ENCODE results near the gene USP7. TPM values are rescaled to one million over a fixed set of nuclear protein-coding genes. Genes with fewer than 3 reads are reported as not detected.
A peak's percentile ranks its signal among the peaks of the same experiment; 100 is the strongest.

The USP7 gene
- total RNA-seq, 4 donors from 2014 or later, result 62.5 to 109 (median 89.1) TPM

DNA sequence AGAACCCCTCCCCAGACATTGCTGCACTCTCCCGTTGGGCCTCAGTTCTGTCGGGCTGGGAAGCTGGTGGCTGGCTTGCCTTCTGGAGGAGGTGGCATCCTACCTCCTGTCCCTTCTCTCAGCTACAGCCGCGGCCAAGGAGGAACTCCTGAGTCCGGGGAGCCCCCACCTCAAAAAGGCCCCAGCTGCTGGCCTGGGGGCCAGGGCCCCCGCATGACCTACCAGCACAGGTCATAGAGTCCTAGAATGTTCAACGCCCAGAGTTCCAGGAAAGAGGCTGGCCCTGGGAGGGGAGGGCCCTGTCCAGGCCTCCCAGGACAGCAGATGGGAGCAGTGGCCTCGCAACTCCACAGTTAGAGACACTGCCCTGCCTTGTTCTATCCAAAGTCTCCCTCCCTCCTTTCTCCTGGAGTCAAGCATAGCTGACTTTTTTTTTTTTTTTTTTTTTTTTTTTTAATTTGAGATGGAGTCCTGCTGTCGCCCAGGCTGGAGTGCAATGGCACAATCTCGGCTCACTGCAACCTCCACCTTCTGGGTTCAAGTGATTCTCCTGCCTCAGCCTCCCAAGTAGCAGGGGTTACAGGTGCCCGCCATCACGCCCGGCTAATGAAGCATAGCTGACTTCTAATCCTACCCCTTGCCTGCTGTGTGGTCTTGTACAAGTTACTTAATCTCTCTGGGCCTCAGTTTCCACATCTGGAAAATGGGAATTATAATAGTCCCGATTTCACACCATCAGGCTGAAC, 102.0 kb downstream of the USP7 start:
- Histone ChIP-seq H3K4me3 (peak overlapping the region in 1 of 4 donors; percentile 13), H3K27ac (peak overlapping the region in 3 of 4 donors; percentile 43 to 65 (median 60)), H3K36me3 (peaks cover 11 to 33% (median 18%) of the 10 kb centered on the region in 3 donors), H3K4me1 (peaks cover 35 to 88% (median 72%) of the 10 kb centered on the region in 3 donors), H3K27me3 (no peaks in the 10 kb centered on the region), H3K9me3 (no peaks in the 10 kb centered on the region)
- WGBS, 2 donors, result 82 to 86% methylated on average over 7 to 8 of the region's 14 CpGs
- intact Hi-C loops (cut with DNase I), result no loop called here
- DNase-seq, result no peak
- TF ChIP-seq POLR2A (IDR thresholded peaks at IDR 0.05), result no peak
- TF ChIP-seq, protein P1, sequence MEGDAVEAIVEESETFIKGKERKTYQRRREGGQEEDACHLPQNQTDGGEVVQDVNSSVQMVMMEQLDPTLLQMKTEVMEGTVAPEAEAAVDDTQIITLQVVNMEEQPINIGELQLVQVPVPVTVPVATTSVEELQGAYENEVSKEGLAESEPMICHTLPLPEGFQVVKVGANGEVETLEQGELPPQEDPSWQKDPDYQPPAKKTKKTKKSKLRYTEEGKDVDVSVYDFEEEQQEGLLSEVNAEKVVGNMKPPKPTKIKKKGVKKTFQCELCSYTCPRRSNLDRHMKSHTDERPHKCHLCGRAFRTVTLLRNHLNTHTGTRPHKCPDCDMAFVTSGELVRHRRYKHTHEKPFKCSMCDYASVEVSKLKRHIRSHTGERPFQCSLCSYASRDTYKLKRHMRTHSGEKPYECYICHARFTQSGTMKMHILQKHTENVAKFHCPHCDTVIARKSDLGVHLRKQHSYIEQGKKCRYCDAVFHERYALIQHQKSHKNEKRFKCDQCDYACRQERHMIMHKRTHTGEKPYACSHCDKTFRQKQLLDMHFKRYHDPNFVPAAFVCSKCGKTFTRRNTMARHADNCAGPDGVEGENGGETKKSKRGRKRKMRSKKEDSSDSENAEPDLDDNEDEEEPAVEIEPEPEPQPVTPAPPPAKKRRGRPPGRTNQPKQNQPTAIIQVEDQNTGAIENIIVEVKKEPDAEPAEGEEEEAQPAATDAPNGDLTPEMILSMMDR (IDR thresholded peaks at IDR 0.05), result no peak

DNA sequence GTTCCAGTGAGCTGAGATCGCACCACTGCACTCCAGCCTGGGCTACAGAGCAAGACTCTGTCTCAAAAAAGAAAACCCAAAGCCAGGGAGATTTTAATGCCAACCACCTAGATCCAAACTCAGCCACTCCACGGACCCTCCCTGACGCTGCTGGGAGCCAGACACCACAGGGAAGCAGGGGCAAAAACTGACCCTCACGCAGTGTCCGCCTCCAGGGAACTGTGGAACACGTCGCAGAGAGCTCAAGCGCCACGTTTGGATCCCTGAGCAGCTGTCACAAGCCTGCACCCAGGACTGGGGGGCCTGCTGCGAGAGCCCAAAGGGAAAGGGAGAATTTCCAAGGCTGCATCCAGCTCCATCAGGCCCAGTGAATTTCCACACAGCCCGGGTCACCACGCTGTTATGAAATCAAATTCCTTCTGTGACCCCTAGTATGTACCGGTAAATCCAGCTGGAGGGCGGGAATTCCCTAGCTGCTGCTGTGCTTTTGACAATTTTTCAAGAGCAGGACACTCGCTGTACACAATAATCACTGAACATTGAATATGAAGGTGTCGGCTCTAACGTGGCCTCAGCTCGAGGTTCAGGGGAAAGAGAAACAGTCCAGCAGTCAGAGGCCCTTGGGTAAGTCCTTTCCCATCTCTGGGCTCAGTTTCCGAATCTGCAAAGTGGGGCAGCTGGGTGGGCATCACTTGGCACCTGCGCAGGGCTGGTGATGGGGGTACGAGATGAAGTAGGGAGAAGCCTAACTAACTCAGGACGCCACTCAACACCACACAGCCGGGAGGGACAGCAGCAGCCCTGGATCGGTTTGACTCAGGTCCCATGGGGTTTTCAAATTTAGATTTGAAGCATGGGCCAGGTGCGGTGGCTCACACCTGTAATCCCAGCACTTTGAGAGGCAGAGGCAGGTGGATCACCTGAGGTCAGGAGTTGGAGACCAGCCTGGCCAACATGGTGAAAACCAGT, 103.5 kb downstream of the USP7 start:
- Histone ChIP-seq H3K4me3 (peak overlapping the region in 1 of 4 donors; percentile 23), H3K9me3 (no peaks in the 10 kb centered on the region), H3K27ac (peak overlapping the region; percentile 30 to 84 (median 52)), H3K4me1 (peaks cover 23 to 73% (median 56%) of the 10 kb centered on the region in 3 donors), H3K27me3 (no peaks in the 10 kb centered on the region), H3K36me3 (peaks cover 20 to 49% (median 33%) of the 10 kb centered on the region in 3 donors)
- DNase-seq, result no peak
- intact Hi-C loops (cut with DNase I), result no loop called here
- WGBS, 2 donors, result 55 to 71% methylated on average over 13 to 15 of the region's 25 CpGs
- TF ChIP-seq, protein P1 (IDR thresholded peaks at IDR 0.05), result no peak
- no peak for TF ChIP-seq POLR2A (IDR thresholded peaks at IDR 0.05)

GRCh38 chr16:8858994-8859912, 104.5 kb downstream of the USP7 start:
- peaks cover 21 to 58% (median 38%) of the 10 kb centered on the region in 3 donors for H3K36me3 ChIP-seq
- TF ChIP-seq POLR2A (IDR thresholded peaks at IDR 0.05), result no peak
- TF ChIP-seq, protein P1 (IDR thresholded peaks at IDR 0.05), result no peak
- intact Hi-C loops (cut with DNase I), result no loop called here
- no peak overlapping the region for H3K4me3 ChIP-seq
- peak overlapping the region; percentile 30 to 84 (median 52) for H3K27ac ChIP-seq
- no peaks in the 10 kb centered on the region for H3K9me3 ChIP-seq
- no peak for DNase-seq
- WGBS, 2 donors, result 72 to 88% methylated on average over 4 to 12 of the region's 31 CpGs
- no peaks in the 10 kb centered on the region for H3K27me3 ChIP-seq
- peaks cover 13 to 66% (median 47%) of the 10 kb centered on the region in 3 donors for H3K4me1 ChIP-seq

- 42 to 54% methylated on average over 2 to 5 of the region's 5 CpGs for WGBS, 2 donors
- Histone ChIP-seq H3K36me3 (peaks cover 21 to 76% (median 43%) of the 10 kb centered on the region in 3 donors), H3K4me3 (no peak overlapping the region), H3K9me3 (no peaks in the 10 kb centered on the region), H3K4me1 (peaks cover 3 to 58% (median 31%) of the 10 kb centered on the region in 3 donors), H3K27ac (no peak overlapping the region), H3K27me3 (no peaks in the 10 kb centered on the region)
- DNase-seq, result no peak
- TF ChIP-seq POLR2A (IDR thresholded peaks at IDR 0.05), result no peak
- TF ChIP-seq, protein P1 (IDR thresholded peaks at IDR 0.05), result no peak
- intact Hi-C loops (cut with DNase I), result no loop called here
Measured at GRCh38 chr16:8855972-8856371, 107.7 kb downstream of the USP7 start.

Data from esophagus squamous epithelium (tissue), 5 donors.